A549 (cell line): Measurements from ENCODE around the gene EGFLAM. TPM values are rescaled to one million over a fixed set of nuclear protein-coding genes. Genes with fewer than 3 reads are reported as not detected.

ENCODE experiments used
- ATAC-seq, 2 experiments: fragments of 200-7000 bp in 1 of 2; fragments of >200 bp in 1 of 2; cut with Nextera tagmentation in 1 of 2; cut with Tn5 transposase in 1 of 2; 3 replicates each; pipeline versions ENCODE4 v1.8.0 to v1.9.1; 2018 to 2020; ENCODE audit warnings: mild to moderate bottlenecking in 1 of 2, moderate library complexity in 1 of 2
- CTCF ChIA-PET: fragments of 300-600 bp; sonication (Branson Sonifier 250); formaldehyde crosslinking; extraction: SDS; loops from one replicate; lab custom pipeline; 2021; ENCODE audit warnings: antibody characterized with exemption, inconsistent platforms; lab: Yijun Ruan, JAX
- POLR2A ChIA-PET: fragments of 350-600 bp; formaldehyde crosslinking; extraction: SDS; loops from one replicate; lab custom pipeline; 2021; ENCODE audit warnings: antibody characterized with exemption, inconsistent platforms; lab: Yijun Ruan, JAX
- DNase-seq, 2 experiments: peaks; one replicate each; pipeline versions ENCODE4 v3.0.0 to v3.0.0-alpha.2; 2011 to 2016; ENCODE audit warnings: low read depth in 1 of 2, low spot score in 1 of 2
- FAIRE-seq: peaks from 2 replicates; lab custom pipeline; 2011; peaks lifted over from hg19 to GRCh38; lab: Jason Lieb, UNC
- H3K27ac ChIP-seq, 2 experiments: fragments of >200 bp; sonication (Bioruptor Twin); formaldehyde crosslinking; 3 replicates each; pipeline ENCODE4 v1.5.1; 2016 to 2017
- H3K4me1 ChIP-seq: fragments of >200 bp; sonication (Bioruptor Twin); formaldehyde crosslinking; 3 replicates; pipeline ENCODE4 v1.6.1; 2016
- H3K4me2 ChIP-seq: fragments of >200 bp; sonication (Bioruptor Twin); formaldehyde crosslinking; 3 replicates; pipeline ENCODE4 v1.6.1; 2016
- H3K4me3 ChIP-seq: fragments of >200 bp; sonication (Bioruptor Twin); formaldehyde crosslinking; 3 replicates; pipeline ENCODE4 v1.5.1; 2016
- H3K9me3 ChIP-seq: fragments of >200 bp; sonication (Bioruptor Twin); formaldehyde crosslinking; 3 replicates; pipeline ENCODE4 v1.6.1; 2016
- CBX8 ChIP-seq: fragments of 200-600 bp; sonication (generic); IDR thresholded peaks from 2 replicates; pipeline ENCODE4 v1.6.1; 2016
- CHD4 ChIP-seq: fragments of 200-600 bp; sonication (generic); IDR thresholded peaks from 2 replicates; pipeline ENCODE4 v1.6.1; 2016; ENCODE audit warnings: antibody characterized with exemption, mild to moderate bottlenecking, borderline replicate concordance
- E2F6 ChIP-seq: IDR thresholded peaks from 2 replicates; pipeline ENCODE4 v1.6.1; 2012; ENCODE audit warnings: low read depth, borderline replicate concordance
- GATA3 ChIP-seq: IDR thresholded peaks from 2 replicates; pipeline ENCODE4 v1.6.1; 2012; ENCODE audit warnings: borderline replicate concordance
- HOXA7 ChIP-seq: fragments of 250-450 bp; sonication (Bioruptor Pico); IDR thresholded peaks from 2 replicates; pipeline ENCODE4 v1.5.0; 2020; ENCODE audit warnings: mild to moderate bottlenecking, moderate library complexity
- JUN ChIP-seq, 2 experiments: fragments of >200 bp; sonication (Bioruptor Twin); formaldehyde crosslinking; IDR thresholded peaks; 2 replicates in 1 of 2; 3 replicates in 1 of 2; pipeline ENCODE4 v1.6.1; 2016 to 2017
- KDM5A ChIP-seq: fragments of 200-600 bp; sonication (generic); IDR thresholded peaks from 2 replicates; pipeline ENCODE4 v1.6.1; 2016; ENCODE audit warnings: antibody characterized with exemption, mild to moderate bottlenecking
- MYC ChIP-seq: IDR thresholded peaks from 2 replicates; pipeline ENCODE4 v1.6.1; 2012; ENCODE audit warnings: mild to moderate bottlenecking, inconsistent platforms, low read length, improper control_type of control experiment, borderline replicate concordance
- PBX3 ChIP-seq: IDR thresholded peaks from 2 replicates; pipeline ENCODE4 v1.6.1; 2012
- PHF8 ChIP-seq: fragments of 200-600 bp; sonication (generic); IDR thresholded peaks from 2 replicates; pipeline ENCODE4 v1.6.1; 2016; ENCODE audit warnings: low read depth, mild to moderate bottlenecking, antibody characterized with exemption, moderate library complexity, borderline replicate concordance
- POLR2AphosphoS2 ChIP-seq: conservative IDR thresholded peaks from 2 replicates; pipeline ENCODE4 v1.6.1; 2012; ENCODE audit warnings: low read length, improper control_type of control experiment, inconsistent platforms
- RFX5 ChIP-seq: fragments of 450-650 bp; IDR thresholded peaks from 2 replicates; pipeline ENCODE4 v1.7.1; 2014; ENCODE audit warnings: antibody characterized with exemption, mild to moderate bottlenecking, moderate library complexity
- RNF2 ChIP-seq: fragments of 200-600 bp; sonication (generic); IDR thresholded peaks from 2 replicates; pipeline ENCODE4 v1.6.1; 2016; ENCODE audit warnings: low read depth, mild to moderate bottlenecking, antibody characterized with exemption, moderate library complexity, borderline replicate concordance
- SMC3 ChIP-seq: fragments of >200 bp; sonication (Bioruptor Twin); formaldehyde crosslinking; IDR thresholded peaks from 3 replicates; pipeline ENCODE4 v1.6.1; 2018; ENCODE audit warnings: inconsistent platforms
- TP53 ChIP-seq: fragments of 250-450 bp; sonication (Bioruptor Pico); IDR thresholded peaks from 2 replicates; pipeline ENCODE4 v1.5.0; 2021; ENCODE audit warnings: mild to moderate bottlenecking, moderate library complexity
- ZC3H11A ChIP-seq: fragments of 450-650 bp; IDR thresholded peaks from 2 replicates; pipeline ENCODE4 v1.6.1; 2014; ENCODE audit warnings: antibody characterized with exemption, mild to moderate bottlenecking
- ZFP36 ChIP-seq: fragments of 450-650 bp; IDR thresholded peaks from 2 replicates; pipeline ENCODE4 v1.6.1; 2014; ENCODE audit warnings: borderline replicate concordance; ENCODE audit not compliant: partially characterized antibody
- WGBS: methylation state at CpG from one replicate; pipeline ENCODE4 v1.1.6; 2017; ENCODE audit errors: missing lambda C conversion rate; 5-methylcytosine and 5-hydroxymethylcytosine counted together
- polyA plus RNA-seq, 4 experiments: library from polyadenylated mRNA; depleted of rRNA in 3 of 4; stranded (reverse); fragments of >200 nt; fragmentation: RNase III in 1 of 4; extraction: RNeasy Plus Mini Kit Qiagen cat#74134 plus additional on column Dnase treatment in 1 of 4; gene quantifications; 2 replicates in 3 of 4; 3 replicates in 1 of 4; pipeline ENCODE4 v1.2.3, GENCODE V29; 2011 to 2017
- TF ChIP-seq, protein P1 (sequence below): fragments of >200 bp; sonication (Bioruptor Twin); formaldehyde crosslinking; IDR thresholded peaks from 3 replicates; pipeline ENCODE4 v1.5.1; 2016
- TF ChIP-seq, protein P2 (sequence below): IDR thresholded peaks from 2 replicates; pipeline ENCODE4 v1.6.1; 2012
- TF ChIP-seq, protein P3 (sequence below): fragments of 450-650 bp; IDR thresholded peaks from 2 replicates; pipeline ENCODE4 v1.6.1; 2014; ENCODE audit warnings: antibody characterized with exemption

EGFLAM gene
- polyA plus RNA-seq, 2 of the 4 experiments (the other 2 are of a cell fraction) = 0.13 TPM; not detected in 1

DNA sequence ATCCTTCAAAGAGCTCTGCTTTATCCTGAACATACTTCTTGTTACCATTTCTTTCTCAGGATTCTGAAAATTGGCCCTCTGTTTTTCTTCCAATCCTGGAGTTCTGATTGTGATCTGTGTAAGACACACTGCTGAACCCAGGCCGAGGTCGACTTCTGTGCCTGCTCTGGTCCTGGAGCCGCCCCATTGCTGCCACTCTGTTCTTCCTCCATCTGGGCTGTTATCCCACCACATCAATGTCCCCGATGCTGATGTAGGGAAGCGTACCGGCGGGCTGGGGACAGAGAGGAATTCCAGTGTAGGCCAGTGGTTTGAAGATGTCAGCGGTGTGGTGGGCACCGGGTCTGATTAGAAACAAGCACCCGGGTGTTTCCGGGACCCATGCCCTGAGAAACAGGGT is 195.6 kb downstream of the EGFLAM start:
- ATAC-seq = no peak
- CTCF ChIA-PET = interaction anchor here (1.0 to 5.9 kb wide), 2 partner anchors 12 to 98 kb away, joined by 3 to 47 read pairs; no protein-coding TSS in a partner anchor
- FAIRE-seq = no peak
- WGBS = 80% methylated on average over 11 of the region's 11 CpGs
- no peak for DNase-seq
- TF ChIP-seq PHF8 (no peak), SMC3 (no peak), MYC (no peak), E2F6 (no peak), CBX8 (no peak)
- TF ChIP-seq, all 56 proteins: peak for 0
- Histone ChIP-seq H3K4me1 (no peaks in the 10 kb centered on the region), H3K4me2 (no peak overlapping the region), H3K27ac (no peak overlapping the region), H3K4me3 (no peak overlapping the region), H3K9me3 (no peaks in the 10 kb centered on the region)
- POLR2A ChIA-PET = interaction anchor here (0.7 kb wide), 1 partner anchor 41 kb away, joined by 3 read pairs; no protein-coding TSS in a partner anchor

- 79% methylated on average over 8 of the region's 8 CpGs for WGBS
- H3K4me2 ChIP-seq = no peak overlapping the region
- POLR2A ChIA-PET = no interaction called here
- DNase-seq (no peak), ATAC-seq (no peak), FAIRE-seq (no peak)
- H3K27ac ChIP-seq = no peak overlapping the region
- CTCF ChIA-PET = interaction anchor here (1.2 to 2.1 kb wide), 4 partner anchors 13 to 354 kb away, joined by 3 to 9 read pairs (median 6); no protein-coding TSS in a partner anchor
- TF ChIP-seq ZFP36 (no peak), E2F6 (no peak), SMC3 (no peak), GATA3 (no peak), RNF2 (no peak), HOXA7 (CRISPR knock-in tag) (no peak), RFX5 (no peak), CHD4 (no peak), ZC3H11A (no peak), TP53 (CRISPR knock-in tag) (no peak), PBX3 (no peak), POLR2AphosphoS2 (no peak), KDM5A (no peak), JUN (IDR thresholded peaks at IDR 0.05) (no peak)
- TF ChIP-seq, protein P1, sequence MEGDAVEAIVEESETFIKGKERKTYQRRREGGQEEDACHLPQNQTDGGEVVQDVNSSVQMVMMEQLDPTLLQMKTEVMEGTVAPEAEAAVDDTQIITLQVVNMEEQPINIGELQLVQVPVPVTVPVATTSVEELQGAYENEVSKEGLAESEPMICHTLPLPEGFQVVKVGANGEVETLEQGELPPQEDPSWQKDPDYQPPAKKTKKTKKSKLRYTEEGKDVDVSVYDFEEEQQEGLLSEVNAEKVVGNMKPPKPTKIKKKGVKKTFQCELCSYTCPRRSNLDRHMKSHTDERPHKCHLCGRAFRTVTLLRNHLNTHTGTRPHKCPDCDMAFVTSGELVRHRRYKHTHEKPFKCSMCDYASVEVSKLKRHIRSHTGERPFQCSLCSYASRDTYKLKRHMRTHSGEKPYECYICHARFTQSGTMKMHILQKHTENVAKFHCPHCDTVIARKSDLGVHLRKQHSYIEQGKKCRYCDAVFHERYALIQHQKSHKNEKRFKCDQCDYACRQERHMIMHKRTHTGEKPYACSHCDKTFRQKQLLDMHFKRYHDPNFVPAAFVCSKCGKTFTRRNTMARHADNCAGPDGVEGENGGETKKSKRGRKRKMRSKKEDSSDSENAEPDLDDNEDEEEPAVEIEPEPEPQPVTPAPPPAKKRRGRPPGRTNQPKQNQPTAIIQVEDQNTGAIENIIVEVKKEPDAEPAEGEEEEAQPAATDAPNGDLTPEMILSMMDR = no peak
- TF ChIP-seq, protein P2, sequence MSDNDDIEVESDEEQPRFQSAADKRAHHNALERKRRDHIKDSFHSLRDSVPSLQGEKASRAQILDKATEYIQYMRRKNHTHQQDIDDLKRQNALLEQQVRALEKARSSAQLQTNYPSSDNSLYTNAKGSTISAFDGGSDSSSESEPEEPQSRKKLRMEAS = no peak
- TF ChIP-seq, protein P3, sequence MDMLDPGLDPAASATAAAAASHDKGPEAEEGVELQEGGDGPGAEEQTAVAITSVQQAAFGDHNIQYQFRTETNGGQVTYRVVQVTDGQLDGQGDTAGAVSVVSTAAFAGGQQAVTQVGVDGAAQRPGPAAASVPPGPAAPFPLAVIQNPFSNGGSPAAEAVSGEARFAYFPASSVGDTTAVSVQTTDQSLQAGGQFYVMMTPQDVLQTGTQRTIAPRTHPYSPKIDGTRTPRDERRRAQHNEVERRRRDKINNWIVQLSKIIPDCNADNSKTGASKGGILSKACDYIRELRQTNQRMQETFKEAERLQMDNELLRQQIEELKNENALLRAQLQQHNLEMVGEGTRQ = no peak
- H3K9me3 ChIP-seq = no peaks in the 10 kb centered on the region
- no peaks in the 10 kb centered on the region for H3K4me1 ChIP-seq
- no peak overlapping the region for H3K4me3 ChIP-seq
These were observed 197.5 kb downstream of the EGFLAM start for GRCh38 chr5:38455796-38456330.
